Right atrium auricular region (tissue), 2 donors: Measurements from ENCODE around the gene LPP. TPM values are rescaled to one million over a fixed set of nuclear protein-coding genes. Genes with fewer than 3 reads are reported as not detected.
A peak's percentile ranks its signal among the peaks of the same experiment; 100 is the strongest.

Experiments
- DNase-seq: peaks from one replicate; pipeline ENCODE4 v3.0.0-alpha.2; 2019; ENCODE audit warnings: low spot score
- H3K27ac ChIP-seq, 2 donors: fragments of 200-600 bp; sonication (generic); 1 replicate in 1 of 2; 2 replicates in 1 of 2; pipeline ENCODE4 v1.5.1; 2016 to 2019
- H3K27me3 ChIP-seq, 2 donors: fragments of 200-600 bp; sonication (generic); one replicate each; pipeline versions ENCODE4 v1.5.1 to v1.6.0; 2017 to 2019
- H3K36me3 ChIP-seq: fragments of 200-600 bp; sonication (generic); one replicate; pipeline ENCODE4 v1.5.1; 2016
- H3K4me1 ChIP-seq, 2 donors: fragments of 200-600 bp; sonication (generic); one replicate each; pipeline versions ENCODE4 v1.5.1 to v1.6.0; 2017 to 2019
- H3K4me3 ChIP-seq, 2 donors: fragments of 200-600 bp; sonication (generic); 1 replicate in 1 of 2; 2 replicates in 1 of 2; pipeline ENCODE4 v1.5.1; 2017 to 2019; ENCODE audit warnings: mild to moderate bottlenecking in 1 of 2, moderate library complexity in 1 of 2
- H3K9me3 ChIP-seq, 2 donors: fragments of 200-600 bp; sonication (generic); one replicate each; pipeline ENCODE4 v1.5.1; 2019
- total RNA-seq, 2 donors: library from RNA; depleted of rRNA; stranded (reverse); fragments of >200 nt; gene quantifications; one replicate each; pipeline ENCODE4 v1.1.0, GENCODE V29; 2016
- TF ChIP-seq, protein P1 (sequence below), 2 donors: fragments of 200-600 bp; sonication (generic); IDR thresholded peaks; one replicate each; pipeline ENCODE4 v1.5.1; 2019; ENCODE audit warnings: antibody characterized with exemption in 2 of 2

Gene LPP
- total RNA-seq, 2 donors from 2014 or later, result 117 to 186 TPM

DNA sequence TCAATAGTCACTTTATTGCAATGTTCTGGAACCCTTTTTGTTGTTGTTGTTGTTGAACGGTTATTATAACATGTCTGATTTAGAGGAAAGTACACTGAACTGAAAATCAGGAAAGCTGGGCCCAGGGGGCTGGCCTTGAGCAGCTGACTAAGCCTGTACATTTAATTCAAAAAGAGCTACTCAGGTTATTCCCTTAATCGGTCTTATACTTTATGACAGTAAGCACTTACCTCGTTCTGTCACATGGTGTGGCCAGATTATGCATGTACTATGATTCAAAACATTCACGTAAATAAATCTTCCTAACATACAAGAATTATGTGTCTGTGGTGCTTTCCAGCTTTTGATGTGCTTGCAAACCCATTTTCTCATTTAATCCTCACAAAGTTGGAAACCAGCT, 635.3 kb downstream of the LPP start:
- TF ChIP-seq, protein P1, sequence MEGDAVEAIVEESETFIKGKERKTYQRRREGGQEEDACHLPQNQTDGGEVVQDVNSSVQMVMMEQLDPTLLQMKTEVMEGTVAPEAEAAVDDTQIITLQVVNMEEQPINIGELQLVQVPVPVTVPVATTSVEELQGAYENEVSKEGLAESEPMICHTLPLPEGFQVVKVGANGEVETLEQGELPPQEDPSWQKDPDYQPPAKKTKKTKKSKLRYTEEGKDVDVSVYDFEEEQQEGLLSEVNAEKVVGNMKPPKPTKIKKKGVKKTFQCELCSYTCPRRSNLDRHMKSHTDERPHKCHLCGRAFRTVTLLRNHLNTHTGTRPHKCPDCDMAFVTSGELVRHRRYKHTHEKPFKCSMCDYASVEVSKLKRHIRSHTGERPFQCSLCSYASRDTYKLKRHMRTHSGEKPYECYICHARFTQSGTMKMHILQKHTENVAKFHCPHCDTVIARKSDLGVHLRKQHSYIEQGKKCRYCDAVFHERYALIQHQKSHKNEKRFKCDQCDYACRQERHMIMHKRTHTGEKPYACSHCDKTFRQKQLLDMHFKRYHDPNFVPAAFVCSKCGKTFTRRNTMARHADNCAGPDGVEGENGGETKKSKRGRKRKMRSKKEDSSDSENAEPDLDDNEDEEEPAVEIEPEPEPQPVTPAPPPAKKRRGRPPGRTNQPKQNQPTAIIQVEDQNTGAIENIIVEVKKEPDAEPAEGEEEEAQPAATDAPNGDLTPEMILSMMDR (IDR thresholded peaks at IDR 0.05), result no peak
- H3K4me1 ChIP-seq, result no peaks in the 10 kb centered on the region
- no peaks in the 10 kb centered on the region for H3K9me3 ChIP-seq
- H3K4me3 ChIP-seq, result no peak overlapping the region
- no peak overlapping the region for H3K27ac ChIP-seq
- no peaks in the 10 kb centered on the region for H3K27me3 ChIP-seq
- no peaks in the 10 kb centered on the region for H3K36me3 ChIP-seq
- no peak for DNase-seq

DNA sequence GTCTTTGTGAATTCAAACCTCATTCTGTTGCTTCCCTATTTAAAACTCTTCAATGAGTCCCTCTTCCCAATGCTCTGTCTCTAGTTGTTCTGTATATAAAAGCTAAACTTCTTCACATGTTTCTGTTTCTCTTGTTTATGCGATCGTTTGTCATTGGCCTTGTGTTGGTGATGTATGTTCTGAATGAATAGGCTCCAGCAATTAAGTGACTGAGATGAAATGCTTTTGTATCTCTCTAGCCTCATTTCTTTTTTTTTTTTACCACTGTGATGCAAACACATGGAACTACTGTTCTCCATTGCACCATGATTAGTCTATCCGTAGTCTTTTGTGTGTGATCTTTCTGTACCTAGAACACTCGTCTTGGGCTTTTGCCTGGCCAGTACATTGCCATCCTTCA, 637.4 kb downstream of the LPP start:
- H3K4me1 ChIP-seq, result no peaks in the 10 kb centered on the region
- no peak overlapping the region for H3K27ac ChIP-seq
- no peak overlapping the region for H3K4me3 ChIP-seq
- H3K9me3 ChIP-seq, result no peaks in the 10 kb centered on the region
- H3K36me3 ChIP-seq, result no peaks in the 10 kb centered on the region
- no peaks in the 10 kb centered on the region for H3K27me3 ChIP-seq
- DNase-seq, result no peak
- TF ChIP-seq, protein P1 (IDR thresholded peaks at IDR 0.05), result no peak

DNA sequence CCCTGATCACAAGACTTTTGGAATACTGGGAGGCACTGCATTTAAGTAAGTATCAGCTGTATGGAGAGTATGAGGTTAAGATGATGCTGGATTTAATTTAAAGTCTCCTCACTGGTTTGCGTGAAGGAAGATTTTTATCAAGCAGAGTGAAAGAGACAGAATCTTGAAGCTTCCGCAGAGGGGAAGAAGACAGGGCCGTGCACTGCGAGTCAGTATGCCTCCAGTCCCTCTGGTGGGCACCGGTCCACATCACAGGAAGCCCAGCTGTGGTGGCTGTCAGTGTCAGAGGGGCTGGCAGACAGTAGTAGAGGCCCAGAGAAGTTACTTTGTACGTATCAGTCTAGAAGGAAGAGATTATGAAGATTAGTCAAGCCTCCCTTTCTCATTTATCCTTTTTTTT, 638.8 kb downstream of the LPP start:
- Histone ChIP-seq H3K27ac (no peak overlapping the region), H3K27me3 (no peaks in the 10 kb centered on the region), H3K36me3 (no peaks in the 10 kb centered on the region), H3K4me3 (no peak overlapping the region), H3K9me3 (no peaks in the 10 kb centered on the region), H3K4me1 (no peaks in the 10 kb centered on the region)
- no peak for DNase-seq
- TF ChIP-seq, protein P1 (IDR thresholded peaks at IDR 0.05), result peak in 1 of 2 donors; percentile 37

DNA sequence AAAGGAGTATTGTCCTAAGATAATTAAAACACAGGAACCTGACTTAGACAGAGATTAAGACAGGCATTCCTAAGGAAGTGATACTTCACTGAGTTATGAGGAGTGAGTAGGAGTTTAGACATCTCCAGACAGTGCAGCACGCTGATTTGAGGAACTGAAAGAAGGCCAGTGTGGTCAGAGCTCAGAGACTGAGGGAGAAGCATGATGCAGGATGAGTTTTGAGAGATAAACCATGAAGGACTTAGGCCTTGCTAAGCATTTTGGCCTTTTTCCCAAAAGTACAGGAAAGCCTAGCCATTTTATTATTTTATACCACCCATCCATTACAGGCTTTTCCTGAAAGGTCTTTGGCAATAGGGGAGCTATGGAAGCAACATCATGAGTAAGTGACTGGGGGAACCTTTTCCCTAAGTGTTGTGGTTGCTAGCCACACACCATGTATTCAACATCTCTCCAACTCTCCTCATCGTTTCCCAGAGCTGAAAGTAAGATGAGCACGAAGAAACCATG, 642.2 kb downstream of the LPP start:
- H3K4me1 ChIP-seq, result peaks cover 0 to 16% of the 10 kb centered on the region in 2 donors
- no peaks in the 10 kb centered on the region for H3K36me3 ChIP-seq
- TF ChIP-seq, protein P1 (IDR thresholded peaks at IDR 0.05), result no peak
- H3K27ac ChIP-seq, result no peak overlapping the region
- H3K27me3 ChIP-seq, result no peaks in the 10 kb centered on the region
- DNase-seq, result no peak
- no peaks in the 10 kb centered on the region for H3K9me3 ChIP-seq
- H3K4me3 ChIP-seq, result no peak overlapping the region

DNA sequence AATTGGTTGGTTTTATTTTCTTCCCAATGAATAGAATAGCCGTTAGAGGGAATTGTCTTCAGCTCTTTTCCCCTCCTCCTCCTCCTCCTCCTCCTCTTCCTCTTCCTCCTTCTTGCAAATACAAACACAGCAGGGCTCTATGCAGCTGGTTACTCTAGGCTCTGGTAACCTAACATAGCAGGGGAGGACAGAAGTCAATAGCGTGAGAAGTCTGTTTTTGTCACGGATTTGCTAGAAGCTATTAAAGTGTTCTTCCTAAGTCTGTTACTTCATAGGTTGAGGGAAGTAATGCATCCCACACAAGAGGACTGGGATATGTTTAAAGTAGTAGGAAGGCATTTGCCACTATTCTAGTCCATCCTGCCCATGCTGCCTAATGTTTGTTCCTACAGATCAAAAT, 643.1 kb downstream of the LPP start:
- H3K27me3 ChIP-seq, result no peaks in the 10 kb centered on the region
- H3K36me3 ChIP-seq, result no peaks in the 10 kb centered on the region
- H3K4me1 ChIP-seq, result peaks cover 0 to 16% of the 10 kb centered on the region in 2 donors
- TF ChIP-seq, protein P1 (IDR thresholded peaks at IDR 0.05), result no peak
- no peak overlapping the region for H3K4me3 ChIP-seq
- no peak for DNase-seq
- no peak overlapping the region for H3K27ac ChIP-seq
- H3K9me3 ChIP-seq, result no peaks in the 10 kb centered on the region

DNA sequence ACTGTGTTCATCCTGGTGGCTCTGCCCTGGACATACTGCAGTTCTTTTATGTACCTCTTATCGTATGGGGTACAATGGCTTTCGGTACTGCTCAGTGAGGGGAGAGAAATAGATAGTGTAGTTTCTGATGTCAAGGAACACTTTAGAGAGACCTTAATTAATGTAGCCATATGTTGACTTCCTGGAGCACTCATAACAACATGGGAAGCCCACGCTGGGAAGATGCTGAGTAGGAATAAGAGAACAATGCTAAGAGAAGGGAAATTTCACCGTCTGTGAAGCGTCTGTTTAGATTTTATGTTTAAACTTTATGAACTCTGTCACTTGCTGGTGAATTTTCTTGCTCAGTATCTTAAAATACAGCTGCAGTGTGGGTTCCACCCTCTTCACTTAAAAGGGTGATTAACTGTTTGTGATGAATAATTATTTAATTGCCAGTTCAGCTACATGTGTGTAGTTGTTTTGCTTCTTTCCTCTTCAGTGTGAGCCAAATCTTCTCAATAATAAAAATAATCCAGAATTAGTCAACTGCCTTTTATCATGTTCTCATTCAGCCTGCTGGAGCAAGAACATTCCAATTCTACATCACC, 644.7 kb downstream of the LPP start:
- Histone ChIP-seq H3K36me3 (no peaks in the 10 kb centered on the region), H3K4me3 (no peak overlapping the region), H3K27me3 (no peaks in the 10 kb centered on the region), H3K4me1 (peaks cover 0 to 16% of the 10 kb centered on the region in 2 donors), H3K27ac (no peak overlapping the region), H3K9me3 (no peaks in the 10 kb centered on the region)
- TF ChIP-seq, protein P1 (IDR thresholded peaks at IDR 0.05), result no peak
- no peak for DNase-seq
